Ovary (tissue), 9 donors: ENCODE measurements around the gene FAM9A. TPM values are rescaled to one million over a fixed set of nuclear protein-coding genes. Genes with fewer than 3 reads are reported as not detected.
"Not testable (repeated sequence)": the region's sequence is repeated elsewhere in the genome, so short reads cannot be mapped to it uniquely, and the experiment has no call there.

ENCODE experiments used
- DNase-seq, 5 donors: peaks; one replicate each; pipeline ENCODE4 v3.0.0-alpha.2; 2019 to 2020
- H3K27ac ChIP-seq, 2 donors: fragments of 200-600 bp; one replicate each; pipeline versions ENCODE4 v1.5.1 to v1.8.0; 2019 to 2022
- H3K27me3 ChIP-seq: fragments of 200-600 bp; one replicate; pipeline ENCODE4 v1.8.0; 2022
- H3K36me3 ChIP-seq: fragments of 200-600 bp; sonication (generic); one replicate; pipeline ENCODE4 v1.5.1; 2019
- H3K4me1 ChIP-seq: one replicate; pipeline ENCODE4 v1.8.1; 2013; ENCODE audit warnings: mild to moderate bottlenecking, moderate library complexity; ENCODE audit not compliant: insufficient read depth
- H3K4me3 ChIP-seq: fragments of 200-600 bp; sonication (generic); one replicate; pipeline ENCODE4 v1.5.1; 2017
- H3K9me3 ChIP-seq, 2 donors: fragments of 200-600 bp in 1 of 2; sonication (generic) in 1 of 2; one replicate each; pipeline versions ENCODE4 v1.5.1 to v1.8.1; 2013 to 2019; ENCODE audit warnings: mild to moderate bottlenecking in 1 of 2, moderate library complexity in 1 of 2
- EP300 ChIP-seq: sonication (generic); formaldehyde crosslinking; IDR thresholded peaks from one replicate; pipeline ENCODE4 v1.6.1; 2017; ENCODE audit warnings: antibody characterized with exemption
- POLR2A ChIP-seq: fragments of 450-650 bp; IDR thresholded peaks from one replicate; pipeline ENCODE4 v1.6.1; 2017; ENCODE audit warnings: antibody characterized with exemption, mild to moderate bottlenecking, moderate library complexity
- WGBS, 3 donors: extraction: QIAGEN DNeasy Blood & Tissue Kit in 1 of 3; methylation state at CpG; one replicate each; pipeline versions ENCODE4 v1.1.5 to v1.1.7; 2013 to 2017; 5-methylcytosine and 5-hydroxymethylcytosine counted together
- intact Hi-C, 4 donors: fragments of 100-400 bp; cut with DNase I; formaldehyde crosslinking; loops; one replicate each; pipeline versions ENCODE4 v1.11.0 to v1.15.1; 2022 to 2023
- polyA plus RNA-seq, 2 donors: library from polyadenylated mRNA; stranded (reverse); fragments of 200-250 nt in 1 of 2; fragments of 350-450 nt in 1 of 2; fragmentation: Illumina TruSeq in 1 of 2; extraction: RNeasy Lipid Tissue Mini Kit (QIAGEN cat#74804) in 1 of 2; gene quantifications; one replicate each; pipeline ENCODE4 v1.2.3, GENCODE V29; 2013 to 2014
- total RNA-seq, 7 donors: library from RNA; depleted of rRNA in 2 of 7; stranded (reverse); fragments of >200 nt in 2 of 7; fragmentation: NEBNext Ultra II Directional in 3 of 7; extraction: Animal tissue kit (Norgen Biotek cat#: 25700) in 3 of 7; gene quantifications; one replicate each; pipeline versions ENCODE4 v1.1.0 to v1.2.4, GENCODE V29; 2016 to 2023
- TF ChIP-seq, protein P1 (sequence below), 3 donors: fragments of 450-650 bp in 2 of 3; fragments of 200-600 bp in 1 of 3; IDR thresholded peaks; one replicate each; pipeline versions ENCODE4 v1.5.1 to v1.8.0; 2016 to 2022; ENCODE audit warnings: antibody characterized with exemption in 3 of 3, mild to moderate bottlenecking in 1 of 3
- donor health status: DM: no; HTN: no; CAD: no; lungs with moderate emphysema.
- donor health status: DM: no; HTN: no; CAD: no.
- donor health status: Bipolar disorder and iron deficiency.
- donor health status: DM: yes; HTN: yes; CAD: no.
- donor health status: DM: no; HTN: no; CAD: no.
- donor health status: DM: yes; HTN: yes; CAD: no.

FAM9A gene
- total and polyA plus RNA-seq, 9 donors: not detected

DNA sequence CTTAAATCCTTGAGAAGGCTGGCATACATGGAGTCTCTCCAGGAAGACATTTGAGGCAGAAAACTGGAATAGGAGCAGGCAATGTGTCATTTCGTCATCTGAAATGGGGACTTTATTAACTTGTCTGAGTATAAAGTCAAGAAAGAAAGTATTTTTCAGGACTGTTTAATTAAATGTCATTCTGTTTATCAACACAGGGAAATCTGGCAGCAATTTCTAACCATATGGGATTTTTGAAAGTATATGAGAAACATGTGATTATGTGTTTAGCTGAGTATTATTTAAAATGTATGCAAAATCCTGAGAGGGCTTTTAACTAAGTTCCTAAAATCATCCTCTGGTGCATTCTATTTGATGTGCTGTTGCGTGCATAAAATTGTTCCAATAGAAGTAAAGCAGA is 3.9 kb upstream of the FAM9A start:
- Histone ChIP-seq H3K4me1 (no peaks in the 10 kb centered on the region), H3K9me3 (no peaks in the 10 kb centered on the region), H3K36me3 (no peaks in the 10 kb centered on the region), H3K27ac (no peak overlapping the region), H3K27me3 (no peaks in the 10 kb centered on the region), H3K4me3 (no peak overlapping the region)
- intact Hi-C loops: no loop called here
- 82 to 86% (median 85%) methylated on average over 2 of the region's 2 CpGs for WGBS, 3 donors
- no peak for DNase-seq
- TF ChIP-seq POLR2A: no peak
- no peak for TF ChIP-seq EP300
- TF ChIP-seq, protein P1, sequence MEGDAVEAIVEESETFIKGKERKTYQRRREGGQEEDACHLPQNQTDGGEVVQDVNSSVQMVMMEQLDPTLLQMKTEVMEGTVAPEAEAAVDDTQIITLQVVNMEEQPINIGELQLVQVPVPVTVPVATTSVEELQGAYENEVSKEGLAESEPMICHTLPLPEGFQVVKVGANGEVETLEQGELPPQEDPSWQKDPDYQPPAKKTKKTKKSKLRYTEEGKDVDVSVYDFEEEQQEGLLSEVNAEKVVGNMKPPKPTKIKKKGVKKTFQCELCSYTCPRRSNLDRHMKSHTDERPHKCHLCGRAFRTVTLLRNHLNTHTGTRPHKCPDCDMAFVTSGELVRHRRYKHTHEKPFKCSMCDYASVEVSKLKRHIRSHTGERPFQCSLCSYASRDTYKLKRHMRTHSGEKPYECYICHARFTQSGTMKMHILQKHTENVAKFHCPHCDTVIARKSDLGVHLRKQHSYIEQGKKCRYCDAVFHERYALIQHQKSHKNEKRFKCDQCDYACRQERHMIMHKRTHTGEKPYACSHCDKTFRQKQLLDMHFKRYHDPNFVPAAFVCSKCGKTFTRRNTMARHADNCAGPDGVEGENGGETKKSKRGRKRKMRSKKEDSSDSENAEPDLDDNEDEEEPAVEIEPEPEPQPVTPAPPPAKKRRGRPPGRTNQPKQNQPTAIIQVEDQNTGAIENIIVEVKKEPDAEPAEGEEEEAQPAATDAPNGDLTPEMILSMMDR (IDR thresholded peaks at IDR 0.05): no peak

DNA sequence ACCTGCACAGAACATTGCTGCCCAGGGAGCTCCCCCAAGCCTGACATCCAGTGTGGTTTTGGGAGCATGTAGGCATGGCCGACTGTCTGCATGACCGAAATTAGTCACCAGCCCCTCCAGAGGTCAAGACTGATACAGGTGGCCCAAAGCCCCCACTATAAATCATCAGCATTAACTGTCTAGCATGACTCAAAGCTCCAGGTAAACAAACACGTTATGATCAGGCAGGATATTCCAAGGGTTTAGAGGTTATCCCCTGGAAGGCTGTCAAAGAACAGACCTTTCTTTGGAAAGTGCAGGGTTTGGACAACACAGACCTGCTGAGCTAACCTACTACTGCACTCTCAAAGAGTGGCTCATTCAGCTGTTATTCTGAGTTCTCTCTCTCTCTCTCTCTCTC is 2.1 kb upstream of the FAM9A start:
- Histone ChIP-seq H3K4me3 (no peak overlapping the region), H3K36me3 (no peaks in the 10 kb centered on the region), H3K4me1 (no peaks in the 10 kb centered on the region), H3K9me3 (no peaks in the 10 kb centered on the region), H3K27me3 (no peaks in the 10 kb centered on the region), H3K27ac (no peak overlapping the region)
- DNase-seq: no peak
- intact Hi-C loops: no loop called here
- 43 to 53% (median 53%) methylated on average over 3 of the region's 3 CpGs for WGBS, 3 donors
- TF ChIP-seq POLR2A (no peak), EP300 (no peak)
- TF ChIP-seq, protein P1 (IDR thresholded peaks at IDR 0.05): no peak

DNA sequence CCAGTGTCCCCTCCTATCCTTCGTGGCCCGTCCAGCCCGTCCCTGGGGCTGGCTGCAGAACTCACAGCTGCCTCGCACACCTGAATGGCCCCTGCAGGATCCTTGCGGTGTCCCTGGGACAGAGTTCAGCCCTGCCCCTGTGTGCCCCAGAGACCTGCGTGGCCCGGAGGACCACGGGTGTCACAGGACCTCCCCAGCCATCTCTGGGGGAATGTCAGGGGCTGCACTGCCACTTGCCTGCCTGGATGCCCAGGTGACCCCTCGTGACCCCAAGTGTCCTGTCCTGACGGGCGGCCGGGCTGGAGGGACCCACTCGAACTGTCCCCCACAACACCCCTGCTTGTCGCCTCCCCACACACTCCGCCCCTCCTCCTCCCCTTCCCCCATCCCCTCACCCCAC is 832 bp downstream of the FAM9A start:
- H3K4me1 ChIP-seq, H3K36me3 ChIP-seq, H3K27me3 ChIP-seq, H3K4me3 ChIP-seq, intact Hi-C loops, DNase-seq, H3K27ac ChIP-seq, H3K9me3 ChIP-seq: not testable (repeated sequence)
- 92 to 95% (median 93%) methylated on average over 7 to 15 of the region's 15 CpGs for WGBS, 3 donors

DNA sequence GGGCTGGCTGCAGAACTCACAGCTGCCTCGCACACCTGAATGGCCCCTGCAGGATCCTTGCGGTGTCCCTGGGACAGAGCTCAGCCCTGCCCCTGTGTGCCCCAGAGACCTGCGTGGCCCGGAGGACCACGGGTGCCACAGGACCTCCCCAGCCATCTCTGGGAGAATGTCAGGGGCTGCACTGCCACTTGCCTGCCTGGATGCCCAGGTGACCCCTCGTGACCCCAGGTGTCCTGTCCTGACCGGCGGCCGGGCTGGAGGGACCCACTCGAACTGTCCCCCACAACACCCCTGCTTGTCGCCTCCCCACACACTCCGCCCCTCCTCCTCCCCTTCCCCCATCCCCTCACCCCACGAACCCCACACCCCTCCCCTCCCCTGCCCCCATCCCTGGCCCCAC is 1.9 kb downstream of the FAM9A start:
- H3K27me3 ChIP-seq, H3K4me3 ChIP-seq, H3K36me3 ChIP-seq, DNase-seq, intact Hi-C loops, H3K4me1 ChIP-seq, H3K9me3 ChIP-seq, H3K27ac ChIP-seq: not testable (repeated sequence)
- WGBS, 3 donors: 92 to 94% (median 94%) methylated on average over 12 to 13 of the region's 13 CpGs

DNA sequence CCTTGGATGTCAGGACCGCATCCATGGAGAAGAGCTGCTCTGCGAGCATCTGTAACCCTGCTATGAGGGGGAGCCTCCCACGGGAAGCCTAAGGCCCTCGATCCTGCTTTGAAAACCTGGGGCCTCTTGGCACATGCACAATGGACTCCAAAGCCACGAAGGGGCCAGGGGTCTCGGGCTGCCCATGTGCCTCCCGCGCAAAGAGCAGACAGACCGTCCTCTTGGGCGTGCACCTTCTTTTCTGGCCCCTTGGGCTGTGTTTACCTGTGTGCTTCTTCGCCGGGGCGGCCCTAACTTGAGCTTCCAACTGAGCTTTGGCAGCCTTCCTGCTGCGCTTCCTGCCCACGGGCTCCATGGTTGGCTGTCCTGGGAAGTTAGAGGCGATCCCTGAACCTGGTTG is 2.5 kb downstream of the FAM9A start:
- H3K27me3 ChIP-seq, H3K9me3 ChIP-seq, H3K4me3 ChIP-seq, H3K27ac ChIP-seq, DNase-seq, H3K4me1 ChIP-seq, H3K36me3 ChIP-seq, intact Hi-C loops: not testable (repeated sequence)
- WGBS, 3 donors: 74 to 86% (median 85%) methylated on average over 15 to 16 of the region's 16 CpGs

DNA sequence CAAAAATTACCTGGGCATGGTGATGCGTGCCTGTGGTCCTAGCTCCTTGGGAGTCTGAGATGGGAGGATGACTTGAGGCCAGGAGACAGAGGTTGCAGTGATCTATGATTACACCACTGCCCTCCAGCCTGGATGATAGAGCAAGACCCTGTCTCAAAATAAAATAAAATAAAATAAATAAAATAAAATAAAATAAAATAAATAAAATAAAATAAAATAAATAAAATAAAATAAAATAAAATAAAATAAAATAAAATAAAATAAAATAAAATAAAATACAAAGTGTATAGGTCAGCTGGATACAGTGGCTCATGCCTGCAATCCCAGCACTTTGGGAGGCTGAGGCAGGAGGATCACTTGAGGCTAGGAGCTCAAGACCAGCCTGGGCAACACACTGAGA is 14.1 kb downstream of the FAM9A start:
- intact Hi-C loops, H3K27ac ChIP-seq, H3K36me3 ChIP-seq, H3K4me3 ChIP-seq, H3K4me1 ChIP-seq, H3K27me3 ChIP-seq, DNase-seq, H3K9me3 ChIP-seq: not testable (repeated sequence)
- WGBS, 3 donors: 86 to 90% (median 87%) methylated on average over 1 of the region's 1 CpG

DNA sequence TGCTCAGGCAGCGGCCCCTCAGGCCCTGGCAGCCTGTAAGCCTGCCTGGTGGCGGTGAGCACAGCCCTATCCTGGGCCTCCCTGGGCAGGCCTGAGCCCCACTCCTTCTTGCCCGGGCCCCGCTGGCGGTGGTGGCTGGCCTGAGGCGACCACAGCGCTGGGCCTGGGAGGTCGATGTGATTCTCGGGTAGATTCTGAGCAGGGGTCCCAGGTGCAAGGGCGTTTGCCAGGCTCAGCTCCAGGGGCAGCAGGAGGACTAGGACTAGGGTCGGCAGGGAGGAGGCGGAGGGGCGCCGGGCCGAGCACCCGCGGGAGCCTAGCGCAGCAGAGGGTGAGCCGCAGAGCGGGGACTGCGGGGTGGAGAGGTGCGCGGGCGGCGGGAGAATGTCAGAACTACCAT is 17.0 kb downstream of the FAM9A start:
- 74 to 81% (median 76%) methylated on average over 25 of the region's 25 CpGs for WGBS, 3 donors
- TF ChIP-seq EP300 (no peak), POLR2A (no peak)
- TF ChIP-seq, protein P1 (IDR thresholded peaks at IDR 0.05): no peak
- H3K9me3 ChIP-seq: no peaks in the 10 kb centered on the region
- H3K4me1 ChIP-seq: no peaks in the 10 kb centered on the region
- no peaks in the 10 kb centered on the region for H3K27me3 ChIP-seq
- no peak overlapping the region for H3K4me3 ChIP-seq
- intact Hi-C loops: no loop called here
- DNase-seq: no peak
- no peaks in the 10 kb centered on the region for H3K36me3 ChIP-seq
- no peak overlapping the region for H3K27ac ChIP-seq
